Esophagus squamous epithelium (tissue), 4 donors: ENCODE data around the gene COA5.

Experiments
- CTCF ChIP-seq, 6 experiments: fragments of 450-650 bp in 4 of 6; fragments of 200-600 bp in 2 of 6; sonication (generic) in 2 of 6; IDR thresholded peaks; one replicate each; pipeline ENCODE4 v1.5.1; 2016 to 2019; ENCODE audit warnings: antibody characterized with exemption in 6 of 6, mild to moderate bottlenecking in 4 of 6, moderate library complexity in 4 of 6
- POLR2A ChIP-seq, 4 donors: fragments of 450-650 bp; IDR thresholded peaks; one replicate each; pipeline ENCODE4 v1.6.1; 2017; ENCODE audit warnings: antibody characterized with exemption in 4 of 4, mild to moderate bottlenecking in 4 of 4, moderate library complexity in 3 of 4

DNA sequence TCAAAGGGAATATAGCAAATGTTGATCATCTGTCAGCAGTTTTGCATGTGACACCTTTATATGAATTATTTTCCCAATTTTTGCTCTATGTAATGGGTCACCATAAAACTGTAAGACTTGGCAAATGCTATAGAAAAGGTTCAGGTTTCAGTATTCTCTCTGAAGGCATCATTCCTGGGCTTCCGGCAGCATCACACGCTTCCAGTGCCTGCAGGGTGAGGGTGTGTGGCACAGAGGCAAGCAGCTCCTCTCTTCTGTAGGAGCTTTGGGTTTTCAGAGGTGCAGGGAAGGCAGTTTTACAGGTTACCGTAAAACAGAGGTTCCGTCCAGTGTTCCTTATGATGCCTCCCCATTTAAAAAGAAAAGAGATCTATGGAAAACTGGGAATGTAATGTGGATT, 18.8 kb downstream of the COA5 start:
- TF ChIP-seq CTCF (IDR thresholded peaks at IDR 0.05): no peak
- TF ChIP-seq POLR2A (IDR thresholded peaks at IDR 0.05): no peak
